VCaP (cell line): ENCODE data around the gene SECISBP2.

Experiments used
- H3K27ac ChIP-seq: fragments of 450-650 bp; 2 replicates; pipeline ENCODE4 v1.5.1; 2017
- CTCF ChIP-seq: fragments of 450-650 bp; conservative IDR thresholded peaks from 2 replicates; pipeline ENCODE4 v1.5.1; 2017; ENCODE audit warnings: mild to moderate bottlenecking, moderate library complexity

SECISBP2 gene

GRCh38 chr9:89376741-89377351, 58.5 kb downstream of the SECISBP2 start:
- TF ChIP-seq CTCF, result no peak
- no peak overlapping the region for H3K27ac ChIP-seq

GRCh38 chr9:89377411-89377810, 59.1 kb downstream of the SECISBP2 start:
- no peak for TF ChIP-seq CTCF
- H3K27ac ChIP-seq, result no peak overlapping the region

GRCh38 chr9:89378541-89378940, 60.2 kb downstream of the SECISBP2 start:
- TF ChIP-seq CTCF, result no peak

GRCh38 chr9:89379031-89379430, 60.7 kb downstream of the SECISBP2 start:
- no peak for TF ChIP-seq CTCF
- no peak overlapping the region for H3K27ac ChIP-seq

More at GRCh38 chr9:89378541-89378940, 60.2 kb downstream of the SECISBP2 start:
- H3K27ac ChIP-seq, result no peak overlapping the region

- no peak overlapping the region for H3K27ac ChIP-seq
- no peak for TF ChIP-seq CTCF
These were observed 61.3 kb downstream of the SECISBP2 start for GRCh38 chr9:89379508-89380115.

GRCh38 chr9:89380437-89381307, 62.4 kb downstream of the SECISBP2 start:
- no peak for TF ChIP-seq CTCF
- H3K27ac ChIP-seq, result no peak overlapping the region

GRCh38 chr9:89381308-89381609, 63.0 kb downstream of the SECISBP2 start:
- TF ChIP-seq CTCF, result no peak
- H3K27ac ChIP-seq, result no peak overlapping the region
